SK-N-SH (cell line): Measurements from ENCODE around the gene DSCAML1. TPM values are rescaled to one million over a fixed set of nuclear protein-coding genes. Genes with fewer than 3 reads are reported as not detected.

Experiments used
- CHD2 ChIP-seq: fragments of 150-350 bp; IDR thresholded peaks from 2 replicates; pipeline ENCODE4 v1.6.1; 2018; ENCODE audit warnings: low read length; ENCODE audit not compliant: partially characterized antibody
- ELF1 ChIP-seq: IDR thresholded peaks from 2 replicates; pipeline ENCODE4 v1.4.0; 2012
- EP300 ChIP-seq, 2 experiments: IDR thresholded peaks; 2 replicates each; pipeline versions ENCODE4 v1.4.0 to v1.6.1; 2012; ENCODE audit warnings: borderline replicate concordance in 1 of 2, low read depth in 1 of 2, low read length in 1 of 2
- FOXJ3 ChIP-seq: sonication (generic); formaldehyde crosslinking; IDR thresholded peaks from 2 replicates; pipeline ENCODE4 v1.5.1; 2020; ENCODE audit warnings: mild to moderate bottlenecking, missing genetic modification reagents
- FOXM1 ChIP-seq: IDR thresholded peaks from 2 replicates; pipeline ENCODE4 v1.4.0; 2012; ENCODE audit warnings: low read depth, mild to moderate bottlenecking
- GABPA ChIP-seq: IDR thresholded peaks from 2 replicates; pipeline ENCODE4 v1.4.0; 2012; ENCODE audit warnings: low read depth, mild to moderate bottlenecking
- GATA2 ChIP-seq: sonication (generic); formaldehyde crosslinking; IDR thresholded peaks from 2 replicates; pipeline ENCODE4 v1.5.0; 2020; ENCODE audit warnings: mild to moderate bottlenecking, missing genetic modification reagents
- JUND ChIP-seq: IDR thresholded peaks from 2 replicates; pipeline ENCODE4 v1.4.0; 2012
- MEF2A ChIP-seq: IDR thresholded peaks from 2 replicates; pipeline ENCODE4 v1.4.0; 2012; ENCODE audit warnings: low read depth, borderline replicate concordance
- POLR2AphosphoS5 ChIP-seq: IDR thresholded peaks from 2 replicates; pipeline ENCODE4 v1.6.1; 2012; ENCODE audit warnings: low read depth, low read length
- RCOR1 ChIP-seq: fragments of 150-350 bp; IDR thresholded peaks from 2 replicates; pipeline ENCODE4 v1.6.1; 2017; ENCODE audit warnings: antibody characterized with exemption, low read length
- SIN3A ChIP-seq: IDR thresholded peaks from 2 replicates; pipeline ENCODE4 v1.6.1; 2012; ENCODE audit warnings: low read depth, mild to moderate bottlenecking, low read length, moderate library complexity, borderline replicate concordance
- TAF1 ChIP-seq: IDR thresholded peaks from 2 replicates; pipeline ENCODE4 v1.6.1; 2012; ENCODE audit warnings: low read depth, mild to moderate bottlenecking, low read length, moderate library complexity, borderline replicate concordance
- polyA plus RNA-seq, 3 experiments: library from polyadenylated mRNA; depleted of rRNA; stranded (reverse); fragments of >200 nt; gene quantifications; 2 replicates each; pipeline ENCODE4 v1.2.3, GENCODE V29; 2012
- TF ChIP-seq, protein P1 (sequence below): IDR thresholded peaks from 2 replicates; pipeline ENCODE4 v1.6.1; 2012; ENCODE audit warnings: mild to moderate bottlenecking, low read depth, low read length, moderate library complexity
- TF ChIP-seq, protein P2 (sequence below): fragments of 150-350 bp; IDR thresholded peaks from 2 replicates; pipeline ENCODE4 v1.6.1; 2016; ENCODE audit warnings: mild to moderate bottlenecking, low read depth, low read length
- TF ChIP-seq, protein P3 (sequence below): IDR thresholded peaks from 2 replicates; pipeline ENCODE4 v1.4.0; 2012; ENCODE audit warnings: low read depth, borderline replicate concordance
- TF ChIP-seq, protein P4 (sequence below): IDR thresholded peaks from 2 replicates; pipeline ENCODE4 v1.4.0; 2012; ENCODE audit warnings: low read depth, borderline replicate concordance
- TF ChIP-seq, protein P5 (sequence below): IDR thresholded peaks from 2 replicates; pipeline ENCODE4 v1.4.0; 2012; ENCODE audit warnings: low read depth
- TF ChIP-seq, protein P6 (sequence below): fragments of 200-600 bp; sonication (generic); IDR thresholded peaks from 2 replicates; pipeline ENCODE4 v1.6.1; 2017; ENCODE audit warnings: antibody characterized with exemption, mild to moderate bottlenecking, moderate library complexity

Gene DSCAML1
- polyA plus RNA-seq, 1 of the 3 experiments (the other 2 are of a cell fraction), result not detected

DNA sequence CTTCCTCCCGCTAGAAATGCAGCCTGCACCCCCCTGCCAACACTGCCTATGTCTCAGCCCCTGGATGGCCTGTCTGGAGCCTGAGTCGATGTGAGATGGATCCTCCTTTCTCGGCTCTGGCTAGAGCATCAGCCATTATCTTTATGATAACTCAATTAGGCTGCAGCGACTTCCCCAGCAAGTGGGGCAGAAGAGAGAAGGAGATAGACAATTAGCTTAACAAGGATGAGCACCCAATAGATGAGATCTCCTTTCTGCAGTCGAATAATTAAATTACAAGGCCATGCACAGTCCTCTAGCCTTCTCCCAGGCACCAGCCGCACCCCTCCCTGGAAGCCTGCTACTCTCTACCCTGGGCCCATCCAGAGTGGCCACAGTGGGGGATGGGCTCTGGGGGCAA, 290.0 kb downstream of the DSCAML1 start (continued):
- TF ChIP-seq, protein P1, sequence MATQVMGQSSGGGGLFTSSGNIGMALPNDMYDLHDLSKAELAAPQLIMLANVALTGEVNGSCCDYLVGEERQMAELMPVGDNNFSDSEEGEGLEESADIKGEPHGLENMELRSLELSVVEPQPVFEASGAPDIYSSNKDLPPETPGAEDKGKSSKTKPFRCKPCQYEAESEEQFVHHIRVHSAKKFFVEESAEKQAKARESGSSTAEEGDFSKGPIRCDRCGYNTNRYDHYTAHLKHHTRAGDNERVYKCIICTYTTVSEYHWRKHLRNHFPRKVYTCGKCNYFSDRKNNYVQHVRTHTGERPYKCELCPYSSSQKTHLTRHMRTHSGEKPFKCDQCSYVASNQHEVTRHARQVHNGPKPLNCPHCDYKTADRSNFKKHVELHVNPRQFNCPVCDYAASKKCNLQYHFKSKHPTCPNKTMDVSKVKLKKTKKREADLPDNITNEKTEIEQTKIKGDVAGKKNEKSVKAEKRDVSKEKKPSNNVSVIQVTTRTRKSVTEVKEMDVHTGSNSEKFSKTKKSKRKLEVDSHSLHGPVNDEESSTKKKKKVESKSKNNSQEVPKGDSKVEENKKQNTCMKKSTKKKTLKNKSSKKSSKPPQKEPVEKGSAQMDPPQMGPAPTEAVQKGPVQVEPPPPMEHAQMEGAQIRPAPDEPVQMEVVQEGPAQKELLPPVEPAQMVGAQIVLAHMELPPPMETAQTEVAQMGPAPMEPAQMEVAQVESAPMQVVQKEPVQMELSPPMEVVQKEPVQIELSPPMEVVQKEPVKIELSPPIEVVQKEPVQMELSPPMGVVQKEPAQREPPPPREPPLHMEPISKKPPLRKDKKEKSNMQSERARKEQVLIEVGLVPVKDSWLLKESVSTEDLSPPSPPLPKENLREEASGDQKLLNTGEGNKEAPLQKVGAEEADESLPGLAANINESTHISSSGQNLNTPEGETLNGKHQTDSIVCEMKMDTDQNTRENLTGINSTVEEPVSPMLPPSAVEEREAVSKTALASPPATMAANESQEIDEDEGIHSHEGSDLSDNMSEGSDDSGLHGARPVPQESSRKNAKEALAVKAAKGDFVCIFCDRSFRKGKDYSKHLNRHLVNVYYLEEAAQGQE, result no peak
- TF ChIP-seq GATA2 (peak; percentile 95), FOXJ3 (CRISPR knock-in tag) (peak; percentile 94), RCOR1 (peak; percentile 91), JUND (no peak), POLR2AphosphoS5 (no peak), EP300 (IDR thresholded peaks at IDR 0.05; ENCODE audit: borderline replicate concordance in 1 of 2, low read depth in 1 of 2, low read length in 1 of 2) (peak in 1 of 2 experiments; percentile 96; a peak in 2 of 4 replicates), MEF2A (no peak), GABPA (no peak), CHD2 (peak; percentile 81), FOXM1 (no peak), SIN3A (no peak), ELF1 (no peak), TAF1 (no peak)
- TF ChIP-seq, protein P2, sequence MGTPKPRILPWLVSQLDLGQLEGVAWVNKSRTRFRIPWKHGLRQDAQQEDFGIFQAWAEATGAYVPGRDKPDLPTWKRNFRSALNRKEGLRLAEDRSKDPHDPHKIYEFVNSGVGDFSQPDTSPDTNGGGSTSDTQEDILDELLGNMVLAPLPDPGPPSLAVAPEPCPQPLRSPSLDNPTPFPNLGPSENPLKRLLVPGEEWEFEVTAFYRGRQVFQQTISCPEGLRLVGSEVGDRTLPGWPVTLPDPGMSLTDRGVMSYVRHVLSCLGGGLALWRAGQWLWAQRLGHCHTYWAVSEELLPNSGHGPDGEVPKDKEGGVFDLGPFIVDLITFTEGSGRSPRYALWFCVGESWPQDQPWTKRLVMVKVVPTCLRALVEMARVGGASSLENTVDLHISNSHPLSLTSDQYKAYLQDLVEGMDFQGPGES, result no peak
- TF ChIP-seq, protein P3, sequence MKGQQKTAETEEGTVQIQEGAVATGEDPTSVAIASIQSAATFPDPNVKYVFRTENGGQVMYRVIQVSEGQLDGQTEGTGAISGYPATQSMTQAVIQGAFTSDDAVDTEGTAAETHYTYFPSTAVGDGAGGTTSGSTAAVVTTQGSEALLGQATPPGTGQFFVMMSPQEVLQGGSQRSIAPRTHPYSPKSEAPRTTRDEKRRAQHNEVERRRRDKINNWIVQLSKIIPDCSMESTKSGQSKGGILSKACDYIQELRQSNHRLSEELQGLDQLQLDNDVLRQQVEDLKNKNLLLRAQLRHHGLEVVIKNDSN, result no peak
- TF ChIP-seq, protein P4, sequence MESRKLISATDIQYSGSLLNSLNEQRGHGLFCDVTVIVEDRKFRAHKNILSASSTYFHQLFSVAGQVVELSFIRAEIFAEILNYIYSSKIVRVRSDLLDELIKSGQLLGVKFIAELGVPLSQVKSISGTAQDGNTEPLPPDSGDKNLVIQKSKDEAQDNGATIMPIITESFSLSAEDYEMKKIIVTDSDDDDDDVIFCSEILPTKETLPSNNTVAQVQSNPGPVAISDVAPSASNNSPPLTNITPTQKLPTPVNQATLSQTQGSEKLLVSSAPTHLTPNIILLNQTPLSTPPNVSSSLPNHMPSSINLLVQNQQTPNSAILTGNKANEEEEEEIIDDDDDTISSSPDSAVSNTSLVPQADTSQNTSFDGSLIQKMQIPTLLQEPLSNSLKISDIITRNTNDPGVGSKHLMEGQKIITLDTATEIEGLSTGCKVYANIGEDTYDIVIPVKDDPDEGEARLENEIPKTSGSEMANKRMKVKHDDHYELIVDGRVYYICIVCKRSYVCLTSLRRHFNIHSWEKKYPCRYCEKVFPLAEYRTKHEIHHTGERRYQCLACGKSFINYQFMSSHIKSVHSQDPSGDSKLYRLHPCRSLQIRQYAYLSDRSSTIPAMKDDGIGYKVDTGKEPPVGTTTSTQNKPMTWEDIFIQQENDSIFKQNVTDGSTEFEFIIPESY, result no peak
- TF ChIP-seq, protein P5, sequence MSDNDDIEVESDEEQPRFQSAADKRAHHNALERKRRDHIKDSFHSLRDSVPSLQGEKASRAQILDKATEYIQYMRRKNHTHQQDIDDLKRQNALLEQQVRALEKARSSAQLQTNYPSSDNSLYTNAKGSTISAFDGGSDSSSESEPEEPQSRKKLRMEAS, result no peak
- TF ChIP-seq, protein P6, sequence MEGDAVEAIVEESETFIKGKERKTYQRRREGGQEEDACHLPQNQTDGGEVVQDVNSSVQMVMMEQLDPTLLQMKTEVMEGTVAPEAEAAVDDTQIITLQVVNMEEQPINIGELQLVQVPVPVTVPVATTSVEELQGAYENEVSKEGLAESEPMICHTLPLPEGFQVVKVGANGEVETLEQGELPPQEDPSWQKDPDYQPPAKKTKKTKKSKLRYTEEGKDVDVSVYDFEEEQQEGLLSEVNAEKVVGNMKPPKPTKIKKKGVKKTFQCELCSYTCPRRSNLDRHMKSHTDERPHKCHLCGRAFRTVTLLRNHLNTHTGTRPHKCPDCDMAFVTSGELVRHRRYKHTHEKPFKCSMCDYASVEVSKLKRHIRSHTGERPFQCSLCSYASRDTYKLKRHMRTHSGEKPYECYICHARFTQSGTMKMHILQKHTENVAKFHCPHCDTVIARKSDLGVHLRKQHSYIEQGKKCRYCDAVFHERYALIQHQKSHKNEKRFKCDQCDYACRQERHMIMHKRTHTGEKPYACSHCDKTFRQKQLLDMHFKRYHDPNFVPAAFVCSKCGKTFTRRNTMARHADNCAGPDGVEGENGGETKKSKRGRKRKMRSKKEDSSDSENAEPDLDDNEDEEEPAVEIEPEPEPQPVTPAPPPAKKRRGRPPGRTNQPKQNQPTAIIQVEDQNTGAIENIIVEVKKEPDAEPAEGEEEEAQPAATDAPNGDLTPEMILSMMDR, result no peak
